ENCODE measurements around the gene GORAB. TPM values are rescaled to one million over a fixed set of nuclear protein-coding genes. Genes with fewer than 3 reads are reported as not detected.

The GORAB gene
- total RNA-seq, 2 experiments from 2014 or later, result 23.0 to 26.6 TPM

DNA sequence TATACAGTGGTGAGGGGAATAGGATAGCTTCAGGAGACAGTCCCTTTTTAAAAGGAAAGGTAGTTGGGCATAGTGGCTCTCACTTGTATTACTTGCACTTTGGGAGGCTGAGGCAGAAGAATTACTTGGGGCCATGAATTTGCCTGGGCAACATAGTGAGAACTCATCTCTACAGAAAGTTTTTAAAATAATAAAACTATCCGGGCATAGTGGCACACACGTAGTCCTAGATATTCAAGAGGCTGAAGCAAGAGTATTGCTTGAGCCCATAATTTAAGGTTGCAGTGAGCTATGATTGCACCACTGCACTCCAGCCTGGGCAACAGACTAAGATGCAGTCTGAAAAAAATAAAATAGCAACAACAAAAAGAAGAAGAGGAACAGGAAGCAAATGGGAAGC, 27.2 kb downstream of the GORAB start:
- Histone ChIP-seq H3K4me3 (ENCODE audit: low read length) (no peak overlapping the region), H3K27me3 (ENCODE audit: control insufficient read depth in 1 of 2, insufficient read depth in 2 of 2, low read length in 2 of 2) (no peaks in the 10 kb centered on the region), H3K36me3 (ENCODE audit: insufficient read depth, low read length) (no peaks in the 10 kb centered on the region), H3K4me1 (ENCODE audit: insufficient read depth, low read length) (peaks cover 4% of the 10 kb centered on the region), H3K27ac (ENCODE audit: low read depth in 1 of 2, low read length in 2 of 2) (no peak overlapping the region), H3K9me3 (ENCODE audit: control insufficient read depth in 1 of 2, insufficient read depth in 1 of 2, low read length in 2 of 2) (no peaks in the 10 kb centered on the region)
- DNase-seq, result no peak
- no peak overlapping the region for H3K27ac Mint-ChIP-seq
- POLR2A ChIA-PET, result no interaction called here
- intact Hi-C loops (cut with DNase I, micrococcal nuclease), result no loop called here
- CTCF ChIA-PET, result no interaction called here
- peaks cover 11% of the 10 kb centered on the region for H3K9me3 Mint-ChIP-seq
- H3K36me3 Mint-ChIP-seq (ENCODE audit: low read depth), result peaks cover 15% of the 10 kb centered on the region
- H3K4me1 Mint-ChIP-seq (ENCODE audit: low read depth), result peaks cover 10% of the 10 kb centered on the region
- no peak overlapping the region for H3K4me3 Mint-ChIP-seq
- no peaks in the 10 kb centered on the region for H3K27me3 Mint-ChIP-seq
- ATAC-seq (ENCODE audit: poor library complexity), result no peak
- TF ChIP-seq, protein P1, sequence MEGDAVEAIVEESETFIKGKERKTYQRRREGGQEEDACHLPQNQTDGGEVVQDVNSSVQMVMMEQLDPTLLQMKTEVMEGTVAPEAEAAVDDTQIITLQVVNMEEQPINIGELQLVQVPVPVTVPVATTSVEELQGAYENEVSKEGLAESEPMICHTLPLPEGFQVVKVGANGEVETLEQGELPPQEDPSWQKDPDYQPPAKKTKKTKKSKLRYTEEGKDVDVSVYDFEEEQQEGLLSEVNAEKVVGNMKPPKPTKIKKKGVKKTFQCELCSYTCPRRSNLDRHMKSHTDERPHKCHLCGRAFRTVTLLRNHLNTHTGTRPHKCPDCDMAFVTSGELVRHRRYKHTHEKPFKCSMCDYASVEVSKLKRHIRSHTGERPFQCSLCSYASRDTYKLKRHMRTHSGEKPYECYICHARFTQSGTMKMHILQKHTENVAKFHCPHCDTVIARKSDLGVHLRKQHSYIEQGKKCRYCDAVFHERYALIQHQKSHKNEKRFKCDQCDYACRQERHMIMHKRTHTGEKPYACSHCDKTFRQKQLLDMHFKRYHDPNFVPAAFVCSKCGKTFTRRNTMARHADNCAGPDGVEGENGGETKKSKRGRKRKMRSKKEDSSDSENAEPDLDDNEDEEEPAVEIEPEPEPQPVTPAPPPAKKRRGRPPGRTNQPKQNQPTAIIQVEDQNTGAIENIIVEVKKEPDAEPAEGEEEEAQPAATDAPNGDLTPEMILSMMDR (IDR thresholded peaks at IDR 0.05), result no peak

DNA sequence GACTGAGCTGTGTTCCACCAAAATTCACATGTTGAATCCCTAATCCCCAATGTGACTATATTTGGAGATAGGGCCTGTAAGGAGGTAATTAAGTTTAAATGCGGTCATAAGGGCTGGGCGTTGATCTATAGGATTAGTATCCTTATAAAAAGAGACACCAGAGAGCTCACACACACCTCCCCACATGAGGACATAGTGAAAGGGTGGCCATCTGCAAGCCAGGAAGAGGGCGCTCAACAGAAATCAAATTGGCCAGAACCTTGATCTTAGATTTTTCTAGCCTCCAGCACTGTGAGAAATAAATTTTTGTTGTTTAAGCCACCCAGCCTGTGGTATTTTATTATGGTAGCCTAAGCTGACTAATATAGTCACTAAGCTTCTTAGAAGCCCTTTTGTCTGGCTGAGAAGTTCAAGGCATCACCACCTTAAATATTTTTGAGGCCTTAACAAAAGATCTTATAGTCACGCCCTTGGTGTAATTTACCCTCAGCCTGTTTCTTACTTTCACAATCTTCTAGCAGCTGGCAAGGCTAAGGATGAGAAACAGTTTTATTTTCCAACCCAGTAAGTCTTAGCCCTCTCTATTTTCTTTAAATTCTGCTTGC, 28.8 kb downstream of the GORAB start:
- H3K27ac ChIP-seq (ENCODE audit: low read depth in 1 of 2, low read length in 2 of 2), result no peak overlapping the region
- ChIA-PET POLR2A (no interaction called here), CTCF (no interaction called here)
- H3K4me1 Mint-ChIP-seq (ENCODE audit: low read depth), result peaks cover 10% of the 10 kb centered on the region
- H3K9me3 ChIP-seq (ENCODE audit: control insufficient read depth in 1 of 2, insufficient read depth in 1 of 2, low read length in 2 of 2), result no peaks in the 10 kb centered on the region
- H3K4me1 ChIP-seq (ENCODE audit: insufficient read depth, low read length), result peaks cover 4% of the 10 kb centered on the region
- intact Hi-C loops (cut with DNase I, micrococcal nuclease), result no loop called here
- H3K36me3 ChIP-seq (ENCODE audit: insufficient read depth, low read length), result no peaks in the 10 kb centered on the region
- no peaks in the 10 kb centered on the region for H3K27me3 ChIP-seq (ENCODE audit: control insufficient read depth in 1 of 2, insufficient read depth in 2 of 2, low read length in 2 of 2)
- H3K27me3 Mint-ChIP-seq, result no peaks in the 10 kb centered on the region
- ATAC-seq (ENCODE audit: poor library complexity), result no peak
- peaks cover 11% of the 10 kb centered on the region for H3K9me3 Mint-ChIP-seq
- H3K36me3 Mint-ChIP-seq (ENCODE audit: low read depth), result peaks cover 15% of the 10 kb centered on the region
- no peak overlapping the region for H3K4me3 ChIP-seq (ENCODE audit: low read length)
- no peak overlapping the region for H3K4me3 Mint-ChIP-seq
- TF ChIP-seq, protein P1 (IDR thresholded peaks at IDR 0.05), result no peak
- no peak for DNase-seq
- H3K27ac Mint-ChIP-seq, result no peak overlapping the region

DNA sequence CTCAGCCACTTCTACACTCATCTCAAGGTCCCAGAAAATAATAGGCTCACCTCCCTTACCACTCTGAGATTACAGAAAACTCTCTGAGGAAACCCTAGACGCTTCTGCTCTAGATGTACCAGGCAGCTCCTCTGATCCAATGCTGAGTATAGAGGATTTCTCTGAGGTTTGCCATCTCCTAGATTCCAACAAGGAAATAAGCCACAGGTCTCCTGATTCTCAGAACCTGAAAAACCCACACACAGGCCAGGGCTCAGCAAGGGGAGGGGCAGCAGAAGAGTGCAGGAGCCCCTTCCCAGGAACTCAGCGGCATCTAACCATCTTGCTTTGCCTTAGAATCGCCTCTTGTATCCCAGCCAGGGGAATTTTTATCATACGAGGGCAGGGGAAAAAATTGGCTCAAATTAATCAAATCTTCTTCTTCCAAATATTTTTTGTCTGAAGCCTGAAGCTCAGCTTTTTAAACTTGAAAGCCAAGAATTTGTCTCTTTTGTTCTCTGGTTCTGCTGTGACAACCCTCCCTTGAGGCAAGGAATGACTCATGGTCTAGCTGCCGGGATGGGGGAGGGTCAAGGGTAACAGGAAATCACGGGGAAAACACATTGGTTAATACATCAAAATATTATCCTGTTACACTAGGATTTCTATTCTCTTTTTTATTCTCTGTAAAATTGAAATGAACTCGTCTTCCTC, 30.8 kb downstream of the GORAB start:
- DNase-seq, result peak in 8 of 14 experiments; percentile 1 to 34 (median 18)
- H3K27ac ChIP-seq (ENCODE audit: low read depth in 1 of 2, low read length in 2 of 2), result no peak overlapping the region
- Mint-ChIP-seq H3K27ac (no peak overlapping the region), H3K4me1 (ENCODE audit: low read depth) (peaks cover 10% of the 10 kb centered on the region), H3K36me3 (ENCODE audit: low read depth) (peaks cover 15% of the 10 kb centered on the region), H3K4me3 (no peak overlapping the region), H3K9me3 (peaks cover 6% of the 10 kb centered on the region), H3K27me3 (peaks cover 5% of the 10 kb centered on the region)
- H3K4me3 ChIP-seq (ENCODE audit: low read length), result no peak overlapping the region
- no peaks in the 10 kb centered on the region for H3K27me3 ChIP-seq (ENCODE audit: control insufficient read depth in 1 of 2, insufficient read depth in 2 of 2, low read length in 2 of 2)
- no peak for ATAC-seq (ENCODE audit: poor library complexity)
- CTCF ChIA-PET, result no interaction called here
- H3K36me3 ChIP-seq (ENCODE audit: insufficient read depth, low read length), result no peaks in the 10 kb centered on the region
- intact Hi-C loops (cut with DNase I, micrococcal nuclease), result no loop called here
- no peaks in the 10 kb centered on the region for H3K9me3 ChIP-seq (ENCODE audit: control insufficient read depth in 1 of 2, insufficient read depth in 1 of 2, low read length in 2 of 2)
- TF ChIP-seq, protein P1 (IDR thresholded peaks at IDR 0.05), result no peak
- POLR2A ChIA-PET, result no interaction called here
- H3K4me1 ChIP-seq (ENCODE audit: insufficient read depth, low read length), result peaks cover 4% of the 10 kb centered on the region

Data from CD4-positive, alpha-beta T cell (primary cell).